Measurements from ENCODE around the gene CCDC170.

Gene CCDC170

GRCh38 chr6:151546941-151547659, 53.3 kb downstream of the CCDC170 start:
- FAIRE-seq = no peak
- no peak for TF ChIP-seq POLR2A (IDR thresholded peaks at IDR 0.05; ENCODE audit: low read depth, low read length)
- no peak for DNase-seq (ENCODE audit: insufficient read length, low spot score)

DNA sequence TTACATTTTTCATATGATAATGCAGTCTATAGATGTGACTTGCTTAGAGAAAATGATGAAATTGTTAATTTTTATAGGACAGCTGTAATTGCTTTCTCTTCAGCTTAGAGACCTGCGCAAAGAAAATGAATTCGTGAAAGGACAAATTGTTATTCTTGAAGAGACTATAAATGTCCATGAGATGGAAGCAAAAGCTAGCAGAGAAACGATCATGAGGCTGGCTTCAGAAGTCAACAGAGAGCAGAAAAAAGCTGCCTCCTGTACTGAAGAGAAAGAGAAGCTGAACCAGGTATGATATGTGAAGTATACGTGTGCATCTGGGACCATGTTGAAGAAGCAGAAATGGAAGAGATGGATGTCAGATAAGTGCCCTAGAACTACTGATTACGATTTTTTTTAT, 54.4 kb downstream of the CCDC170 start:
- TF ChIP-seq POLR2A (IDR thresholded peaks at IDR 0.05; ENCODE audit: low read depth, low read length) = no peak
- no peak for DNase-seq (ENCODE audit: insufficient read length, low spot score)
- FAIRE-seq = no peak

DNA sequence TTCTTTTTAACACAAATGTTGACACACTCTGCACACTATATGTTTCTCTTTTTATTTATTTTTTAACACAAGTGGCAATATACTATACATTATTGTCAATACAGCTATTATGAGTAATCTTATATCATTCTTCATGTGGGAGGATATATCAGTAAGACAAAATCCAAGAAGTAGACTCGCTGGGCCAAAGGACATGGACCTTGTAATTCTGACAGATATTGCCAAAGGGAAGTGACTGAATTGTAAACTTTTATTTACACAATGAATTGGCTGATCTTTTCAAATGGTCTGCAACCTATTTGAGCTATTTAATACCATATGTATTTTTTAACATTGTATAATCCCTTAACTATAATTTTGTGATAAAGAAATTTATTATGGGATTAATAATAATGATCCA, 56.0 kb downstream of the CCDC170 start:
- FAIRE-seq = no peak
- TF ChIP-seq POLR2A (IDR thresholded peaks at IDR 0.05; ENCODE audit: low read depth, low read length) = no peak
- DNase-seq (ENCODE audit: insufficient read length, low spot score) = no peak

DNA sequence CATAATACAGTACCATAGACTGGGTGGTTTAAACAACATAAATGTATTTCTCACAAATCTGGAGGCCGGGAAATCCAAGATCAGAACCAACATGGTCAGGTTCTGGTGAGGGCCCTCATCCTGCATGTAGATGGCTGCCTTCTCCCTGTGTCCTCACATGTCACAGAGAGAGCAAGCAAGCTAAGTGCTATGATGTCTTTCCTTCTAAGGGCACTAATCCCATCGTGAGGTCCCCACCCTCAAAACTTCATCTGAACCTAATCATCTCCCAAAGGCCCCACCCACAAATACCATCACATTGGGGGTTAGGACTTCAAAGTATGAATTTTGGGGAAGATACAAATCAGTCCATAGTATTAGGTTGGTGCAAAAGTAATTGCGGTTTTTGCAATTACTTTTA, 56.8 kb downstream of the CCDC170 start:
- no peak for DNase-seq (ENCODE audit: insufficient read length, low spot score)
- no peak for TF ChIP-seq POLR2A (IDR thresholded peaks at IDR 0.05; ENCODE audit: low read depth, low read length)
- FAIRE-seq = no peak

GRCh38 chr6:151551223-151551857, 57.5 kb downstream of the CCDC170 start:
- FAIRE-seq (no peak), DNase-seq (ENCODE audit: insufficient read length, low spot score) (no peak)
- no peak for TF ChIP-seq POLR2A (IDR thresholded peaks at IDR 0.05; ENCODE audit: low read depth, low read length)

DNA sequence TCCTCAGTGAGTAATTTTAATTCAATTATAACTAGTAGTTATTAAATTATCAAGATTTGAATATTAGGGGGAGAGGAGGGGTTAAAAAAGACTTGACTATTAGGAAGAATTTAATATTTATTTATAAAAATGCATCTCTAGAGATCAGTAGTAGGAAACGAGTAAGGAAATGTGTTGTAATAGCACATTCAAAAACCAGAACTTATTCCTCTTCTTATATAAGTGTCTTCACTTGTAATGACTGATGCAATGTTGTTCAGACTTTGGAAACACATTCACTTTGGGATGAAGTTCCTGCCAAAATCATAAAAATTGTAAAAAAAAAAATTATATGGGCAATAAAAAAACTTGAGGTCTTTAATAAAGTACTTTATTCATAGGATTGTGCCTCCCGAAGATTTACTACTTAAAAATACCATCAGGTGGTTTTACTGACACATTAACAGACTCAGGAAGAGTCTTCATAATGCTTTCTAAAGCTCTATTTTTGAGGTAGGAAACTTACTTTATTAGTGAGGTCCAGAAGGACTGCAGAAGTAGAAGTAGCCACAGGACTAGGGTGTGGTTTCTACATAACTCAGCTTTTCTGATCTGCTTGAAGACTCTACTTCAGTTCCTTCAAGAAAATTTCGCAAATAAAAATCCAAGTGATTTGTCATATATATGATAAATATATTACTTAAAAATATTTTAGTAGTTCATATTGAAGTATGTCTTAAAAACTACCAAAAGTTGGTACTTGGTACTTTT, 59.8 kb downstream of the CCDC170 start:
- FAIRE-seq = no peak
- TF ChIP-seq POLR2A (IDR thresholded peaks at IDR 0.05; ENCODE audit: low read depth, low read length) = no peak
- DNase-seq (ENCODE audit: insufficient read length, low spot score) = no peak

GRCh38 chr6:151561238-151561637, 67.4 kb downstream of the CCDC170 start:
- FAIRE-seq = no peak

GRCh38 chr6:151564654-151565053, 70.8 kb downstream of the CCDC170 start:
- DNase-seq (ENCODE audit: insufficient read length, low spot score) = no peak
- no peak for TF ChIP-seq POLR2A (IDR thresholded peaks at IDR 0.05; ENCODE audit: low read depth, low read length)
- FAIRE-seq = no peak

More at GRCh38 chr6:151561238-151561637, 67.4 kb downstream of the CCDC170 start:
- no peak for TF ChIP-seq POLR2A (IDR thresholded peaks at IDR 0.05; ENCODE audit: low read depth, low read length)
- no peak for DNase-seq (ENCODE audit: insufficient read length, low spot score)

GRCh38 chr6:151565940-151566339, 72.1 kb downstream of the CCDC170 start:
- TF ChIP-seq POLR2A (IDR thresholded peaks at IDR 0.05; ENCODE audit: low read depth, low read length) = no peak
- no peak for FAIRE-seq
- no peak for DNase-seq (ENCODE audit: insufficient read length, low spot score)

GRCh38 chr6:151566557-151566956, 72.7 kb downstream of the CCDC170 start:
- TF ChIP-seq POLR2A (IDR thresholded peaks at IDR 0.05; ENCODE audit: low read depth, low read length) = no peak
- DNase-seq (ENCODE audit: insufficient read length, low spot score) (no peak), FAIRE-seq (no peak)

- DNase-seq (ENCODE audit: insufficient read length, low spot score) = no peak
- FAIRE-seq = no peak
- TF ChIP-seq POLR2A (IDR thresholded peaks at IDR 0.05; ENCODE audit: low read depth, low read length) = no peak
Measured at GRCh38 chr6:151576633-151577032, 82.8 kb downstream of the CCDC170 start.

DNA sequence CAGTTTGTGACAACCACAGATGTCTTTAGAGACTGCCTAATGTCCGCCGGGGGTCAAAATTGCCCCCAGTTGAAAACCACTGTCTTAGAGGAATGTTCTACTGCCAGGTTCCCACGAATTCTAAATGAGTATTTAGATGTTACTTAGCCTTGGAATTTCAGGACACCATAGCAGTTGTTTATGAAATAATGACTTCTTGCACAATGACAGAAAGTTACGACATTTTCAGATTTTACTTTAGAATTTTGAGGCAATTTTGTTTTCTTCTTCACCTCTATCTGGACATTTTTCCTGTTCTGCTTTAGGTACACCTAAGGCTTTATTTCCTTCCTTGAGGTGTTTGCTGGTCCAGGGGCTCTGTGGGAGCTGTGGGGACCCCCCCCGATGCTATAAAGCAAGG, 83.4 kb downstream of the CCDC170 start:
- no peak for TF ChIP-seq POLR2A (IDR thresholded peaks at IDR 0.05; ENCODE audit: low read depth, low read length)
- DNase-seq (ENCODE audit: insufficient read length, low spot score) = no peak
- FAIRE-seq = no peak

DNA sequence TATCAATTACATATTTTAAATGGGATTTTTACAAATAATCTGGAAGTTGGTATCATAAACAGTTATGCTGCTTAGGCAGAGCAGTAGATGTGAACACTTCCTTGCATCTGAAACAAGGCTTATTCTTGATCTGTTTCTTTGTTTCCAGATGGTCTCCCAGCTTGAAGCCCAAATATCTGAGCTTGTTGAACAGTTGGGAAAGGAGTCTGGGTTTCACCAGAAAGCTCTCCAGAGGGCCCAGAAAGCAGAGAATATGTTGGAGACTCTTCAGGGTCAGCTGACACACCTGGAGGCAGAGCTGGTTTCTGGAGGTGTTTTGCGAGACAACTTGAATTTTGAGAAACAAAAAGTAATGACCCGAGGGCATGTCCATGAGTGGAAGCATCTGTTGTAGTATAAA, 91.9 kb downstream of the CCDC170 start:
- FAIRE-seq (no peak), DNase-seq (ENCODE audit: insufficient read length, low spot score) (no peak)
- no peak for TF ChIP-seq POLR2A (IDR thresholded peaks at IDR 0.05; ENCODE audit: low read depth, low read length)

- FAIRE-seq = no peak
- TF ChIP-seq POLR2A (IDR thresholded peaks at IDR 0.05; ENCODE audit: low read depth, low read length) = no peak
Measured at GRCh38 chr6:151589667-151590066, 95.8 kb downstream of the CCDC170 start.

More at GRCh38 chr6:151589667-151590066, 95.8 kb downstream of the CCDC170 start:
- no peak for DNase-seq (ENCODE audit: insufficient read length, low spot score)
